Cardiac fibroblast (primary cell): ENCODE results near the gene DIS3L2.
"Not testable (repeated sequence)": the region's sequence is repeated elsewhere in the genome, so short reads cannot be mapped to it uniquely, and the experiment has no call there.

ENCODE experiments used
- DNase-seq, 2 donors: peaks; one replicate each; pipeline versions ENCODE4 v3.0.0 to v3.0.0-alpha.2; 2010; ENCODE audit warnings: low read depth in 2 of 2
- H3K4me3 ChIP-seq, 2 donors: replicated peaks in 1 of 2; 1 replicate in 1 of 2; 2 replicates in 1 of 2; pipeline ENCODE4 v1.5.1; 2011; ENCODE audit warnings: low read depth in 2 of 2, low read length in 2 of 2, mild to moderate bottlenecking in 2 of 2, moderate library complexity in 1 of 2
- TF ChIP-seq, protein P1 (sequence below): IDR thresholded peaks from one replicate; pipeline ENCODE4 v1.5.1; 2011; ENCODE audit warnings: low read depth, mild to moderate bottlenecking, low read length, inconsistent platforms

The DIS3L2 gene

DNA sequence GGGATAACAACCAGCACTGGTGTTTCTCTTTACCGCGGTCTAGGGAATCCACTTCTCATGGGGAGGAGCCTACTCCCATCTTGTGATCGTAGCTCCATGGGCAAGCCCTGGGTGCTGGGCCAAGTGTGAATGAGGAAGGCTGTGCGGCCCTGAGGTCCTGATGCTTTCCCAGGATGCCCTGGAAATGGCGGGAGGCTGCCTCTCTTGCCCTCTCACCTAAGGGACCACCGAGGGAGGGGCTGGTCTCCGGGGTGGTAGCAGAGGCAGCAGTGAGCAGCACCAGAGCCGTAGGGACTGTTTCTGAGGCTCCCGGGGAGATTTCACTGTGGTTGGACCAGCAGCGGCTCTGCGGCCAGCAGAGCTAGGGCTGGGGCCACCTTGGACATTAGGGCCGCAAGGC, 19.8 kb upstream of the DIS3L2 start:
- TF ChIP-seq, protein P1, sequence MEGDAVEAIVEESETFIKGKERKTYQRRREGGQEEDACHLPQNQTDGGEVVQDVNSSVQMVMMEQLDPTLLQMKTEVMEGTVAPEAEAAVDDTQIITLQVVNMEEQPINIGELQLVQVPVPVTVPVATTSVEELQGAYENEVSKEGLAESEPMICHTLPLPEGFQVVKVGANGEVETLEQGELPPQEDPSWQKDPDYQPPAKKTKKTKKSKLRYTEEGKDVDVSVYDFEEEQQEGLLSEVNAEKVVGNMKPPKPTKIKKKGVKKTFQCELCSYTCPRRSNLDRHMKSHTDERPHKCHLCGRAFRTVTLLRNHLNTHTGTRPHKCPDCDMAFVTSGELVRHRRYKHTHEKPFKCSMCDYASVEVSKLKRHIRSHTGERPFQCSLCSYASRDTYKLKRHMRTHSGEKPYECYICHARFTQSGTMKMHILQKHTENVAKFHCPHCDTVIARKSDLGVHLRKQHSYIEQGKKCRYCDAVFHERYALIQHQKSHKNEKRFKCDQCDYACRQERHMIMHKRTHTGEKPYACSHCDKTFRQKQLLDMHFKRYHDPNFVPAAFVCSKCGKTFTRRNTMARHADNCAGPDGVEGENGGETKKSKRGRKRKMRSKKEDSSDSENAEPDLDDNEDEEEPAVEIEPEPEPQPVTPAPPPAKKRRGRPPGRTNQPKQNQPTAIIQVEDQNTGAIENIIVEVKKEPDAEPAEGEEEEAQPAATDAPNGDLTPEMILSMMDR: no peak
- H3K4me3 ChIP-seq: no peak overlapping the region
- DNase-seq: no peak

DNA sequence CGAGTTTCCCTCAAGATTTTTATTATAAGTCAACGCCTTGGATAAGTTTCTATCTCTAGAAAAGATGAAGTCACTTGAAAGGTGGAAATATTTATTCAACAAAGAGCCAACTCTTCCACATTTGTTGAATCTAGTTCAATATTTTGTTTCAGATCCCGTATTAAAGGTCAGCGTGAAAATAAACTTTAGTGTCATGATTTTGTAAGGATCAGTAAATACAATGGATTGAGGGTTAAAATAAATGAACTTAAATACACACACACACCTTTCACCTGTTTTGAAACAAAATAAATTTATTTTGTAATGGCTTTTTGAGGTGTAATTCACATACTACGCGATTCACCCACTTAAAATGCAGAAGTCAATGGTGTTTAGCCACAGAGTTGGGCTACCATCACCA, 19.3 kb upstream of the DIS3L2 start:
- TF ChIP-seq, protein P1: no peak
- no peak for DNase-seq
- H3K4me3 ChIP-seq: no peak overlapping the region

GRCh38 chr2:231946241-231946814, 15.2 kb upstream of the DIS3L2 start:
- H3K4me3 ChIP-seq: no peak overlapping the region
- DNase-seq: no peak
- TF ChIP-seq, protein P1: no peak

GRCh38 chr2:231947112-231947511, 14.4 kb upstream of the DIS3L2 start:
- H3K4me3 ChIP-seq, DNase-seq: not testable (repeated sequence)

GRCh38 chr2:231947694-231948093, 13.8 kb upstream of the DIS3L2 start:
- no peak overlapping the region for H3K4me3 ChIP-seq
- DNase-seq: no peak
- TF ChIP-seq, protein P1: no peak

DNA sequence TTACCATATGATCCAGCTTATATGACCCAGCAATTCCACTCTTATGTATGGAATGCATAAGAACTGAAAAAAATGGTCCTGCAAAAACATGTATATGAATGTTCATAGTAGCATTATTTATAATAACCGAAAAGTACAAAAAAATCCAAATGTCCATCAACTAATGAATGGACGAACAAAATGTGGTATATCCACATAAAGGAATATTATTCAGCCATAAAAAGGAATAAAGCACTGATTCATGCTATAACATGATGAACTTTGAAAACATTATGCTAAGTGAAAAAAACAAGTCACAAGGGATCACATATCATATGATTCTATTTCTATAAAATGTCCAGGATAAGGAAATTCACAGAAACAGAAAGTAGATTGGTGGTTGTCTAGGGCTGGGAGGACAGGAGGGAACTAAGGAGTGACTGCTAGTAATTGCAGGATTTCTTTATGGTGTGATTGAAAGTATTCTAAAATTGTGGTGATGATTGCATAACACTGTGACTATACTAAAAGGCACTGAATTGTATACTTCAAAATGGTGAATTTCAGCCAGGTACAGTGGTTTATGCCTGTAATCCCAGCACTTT, 10.0 kb upstream of the DIS3L2 start:
- no peak overlapping the region for H3K4me3 ChIP-seq
- TF ChIP-seq, protein P1: no peak
- DNase-seq: no peak

- TF ChIP-seq, protein P1: no peak
- no peak for DNase-seq
- no peak overlapping the region for H3K4me3 ChIP-seq
Measured at GRCh38 chr2:231955758-231956472, 5.6 kb upstream of the DIS3L2 start.
